Mesothelial cell of epicardium (in vitro differentiated cells): ENCODE measurements around the gene PDS5A. TPM values are rescaled to one million over a fixed set of nuclear protein-coding genes. Genes with fewer than 3 reads are reported as not detected.

Source experiments
- DNase-seq, 2 experiments: peaks; one replicate each; pipeline ENCODE4 v3.0.0; 2021; ENCODE audit warnings: low spot score in 2 of 2; ENCODE audit not compliant: unreplicated experiment in 2 of 2
- H3K27ac Mint-ChIP-seq: 2 replicates; pipeline ENCODE4 v1.8.0; 2021; ENCODE audit warnings: mixed read lengths
- H3K27me3 Mint-ChIP-seq: 2 replicates; pipeline ENCODE4 v1.8.0; 2021; ENCODE audit warnings: low read depth, mixed read lengths
- H3K36me3 Mint-ChIP-seq: 2 replicates; pipeline ENCODE4 v1.8.0; 2021; ENCODE audit warnings: mixed read lengths
- H3K4me1 Mint-ChIP-seq: 2 replicates; pipeline ENCODE4 v1.8.0; 2021; ENCODE audit warnings: mixed read lengths
- H3K4me3 Mint-ChIP-seq: 2 replicates; pipeline ENCODE4 v1.8.0; 2021; ENCODE audit warnings: mild to moderate bottlenecking, moderate library complexity, mixed read lengths
- H3K9me3 Mint-ChIP-seq: 2 replicates; pipeline ENCODE4 v1.8.0; 2021; ENCODE audit warnings: mixed read lengths
- CTCF ChIP-seq: fragments of 200-600 bp; sonication (generic); IDR thresholded peaks from one replicate; pipeline ENCODE4 v1.5.0; 2021; ENCODE audit warnings: antibody characterized with exemption; ENCODE audit not compliant: unreplicated experiment
- total RNA-seq: library from RNA; stranded (reverse); gene quantifications from 3 replicates; pipeline ENCODE4 v1.2.1, GENCODE V29; 2021

Gene PDS5A
- total RNA-seq, 1 donor from 2014 or later = 86.6 TPM

DNA sequence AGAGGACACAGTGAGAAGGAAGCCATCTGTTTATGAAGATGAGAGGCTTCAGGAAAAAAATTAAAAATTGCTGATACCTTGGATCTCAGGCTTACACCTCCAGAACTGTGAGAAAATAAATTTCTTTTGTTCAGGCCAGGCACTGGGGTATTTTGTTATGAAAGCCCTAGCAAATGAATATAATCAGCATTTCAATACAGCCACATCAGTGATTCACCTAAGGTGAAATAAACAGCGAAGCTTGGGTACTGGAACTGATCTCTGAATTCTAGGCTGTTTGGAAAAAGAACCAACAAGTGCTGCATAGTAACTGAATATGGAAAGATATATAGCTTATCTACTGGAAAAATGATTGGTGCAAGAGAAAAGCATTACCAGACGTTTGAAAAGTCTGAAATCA is 88.5 kb downstream of the PDS5A start:
- no peaks in the 10 kb centered on the region for H3K27me3 Mint-ChIP-seq
- H3K9me3 Mint-ChIP-seq = no peaks in the 10 kb centered on the region
- no peak for TF ChIP-seq CTCF
- no peak for DNase-seq
- H3K4me1 Mint-ChIP-seq = no peaks in the 10 kb centered on the region
- H3K4me3 Mint-ChIP-seq = no peak overlapping the region
- no peak overlapping the region for H3K27ac Mint-ChIP-seq
- H3K36me3 Mint-ChIP-seq = peaks cover 53% of the 10 kb centered on the region

GRCh38 chr4:39888541-39888940 is 89.2 kb downstream of the PDS5A start:
- H3K27ac Mint-ChIP-seq = no peak overlapping the region

GRCh38 chr4:39883646-39884045 is 94.1 kb downstream of the PDS5A start:
- no peaks in the 10 kb centered on the region for H3K4me1 Mint-ChIP-seq
- H3K27me3 Mint-ChIP-seq = no peaks in the 10 kb centered on the region
- H3K36me3 Mint-ChIP-seq = peaks cover 62% of the 10 kb centered on the region
- H3K27ac Mint-ChIP-seq = no peak overlapping the region
- TF ChIP-seq CTCF = no peak
- no peak for DNase-seq
- H3K9me3 Mint-ChIP-seq = no peaks in the 10 kb centered on the region
- H3K4me3 Mint-ChIP-seq = no peak overlapping the region

More at GRCh38 chr4:39888541-39888940, 89.2 kb downstream of the PDS5A start:
- no peak for TF ChIP-seq CTCF
- no peaks in the 10 kb centered on the region for H3K9me3 Mint-ChIP-seq
- no peaks in the 10 kb centered on the region for H3K4me1 Mint-ChIP-seq
- H3K4me3 Mint-ChIP-seq = no peak overlapping the region
- no peak for DNase-seq
- peaks cover 56% of the 10 kb centered on the region for H3K36me3 Mint-ChIP-seq
- no peaks in the 10 kb centered on the region for H3K27me3 Mint-ChIP-seq

GRCh38 chr4:39881789-39882188 is 95.9 kb downstream of the PDS5A start:
- no peak for TF ChIP-seq CTCF
- Mint-ChIP-seq H3K36me3 (peaks cover 54% of the 10 kb centered on the region), H3K4me3 (no peak overlapping the region), H3K27ac (no peak overlapping the region), H3K9me3 (no peaks in the 10 kb centered on the region), H3K27me3 (no peaks in the 10 kb centered on the region), H3K4me1 (no peaks in the 10 kb centered on the region)
- no peak for DNase-seq

DNA sequence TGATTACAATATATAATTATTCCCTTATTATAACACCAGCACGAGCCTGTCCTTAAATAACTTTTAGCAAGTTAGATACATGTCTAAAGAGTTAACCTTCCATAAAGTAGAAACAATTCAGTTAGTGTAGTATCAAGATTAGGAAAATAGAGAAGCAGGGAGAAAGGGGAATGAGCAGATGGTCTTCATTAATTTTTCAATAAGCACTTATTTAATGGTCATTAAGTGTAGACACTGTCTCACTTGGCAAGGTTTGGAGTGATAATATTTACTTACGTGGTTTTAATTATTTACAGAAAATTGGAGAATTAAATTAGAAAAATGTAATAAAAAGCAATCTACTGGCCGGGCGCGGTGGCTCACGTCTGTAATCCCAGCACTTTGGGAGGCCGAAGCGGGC is 99.7 kb downstream of the PDS5A start:
- TF ChIP-seq CTCF = no peak

GRCh38 chr4:39873823-39874222 is 103.9 kb downstream of the PDS5A start:
- Mint-ChIP-seq H3K9me3 (no peaks in the 10 kb centered on the region), H3K27ac (no peak overlapping the region)
- DNase-seq = no peak

More for the DNA sequence above, 99.7 kb downstream of the PDS5A start:
- Mint-ChIP-seq H3K4me1 (no peaks in the 10 kb centered on the region), H3K4me3 (no peak overlapping the region), H3K27ac (no peak overlapping the region), H3K9me3 (no peaks in the 10 kb centered on the region), H3K36me3 (peaks cover 42% of the 10 kb centered on the region), H3K27me3 (no peaks in the 10 kb centered on the region)
- no peak for DNase-seq

More at GRCh38 chr4:39873823-39874222, 103.9 kb downstream of the PDS5A start:
- Mint-ChIP-seq H3K36me3 (peaks cover 42% of the 10 kb centered on the region), H3K27me3 (no peaks in the 10 kb centered on the region), H3K4me3 (no peak overlapping the region), H3K4me1 (no peaks in the 10 kb centered on the region)
- TF ChIP-seq CTCF = no peak
